Hepatocyte (in vitro differentiated cells): ENCODE results near the gene ORM1. TPM values are rescaled to one million over a fixed set of nuclear protein-coding genes. Genes with fewer than 3 reads are reported as not detected.

ENCODE experiments used
- DNase-seq: peaks from one replicate; pipeline ENCODE4 v3.0.0-alpha.2; 2016; ENCODE audit warnings: low spot score
- H2AFZ ChIP-seq: fragments of 200-600 bp; sonication (generic); 2 replicates; pipeline ENCODE4 v1.6.0; 2016; ENCODE audit warnings: antibody characterized with exemption, mild to moderate bottlenecking
- H3K27ac ChIP-seq: fragments of 200-600 bp; sonication (generic); 2 replicates; pipeline ENCODE4 v1.5.1; 2016; ENCODE audit warnings: mild to moderate bottlenecking
- H3K27me3 ChIP-seq: fragments of 200-600 bp; sonication (generic); 2 replicates; pipeline ENCODE4 v1.6.1; 2016
- H3K36me3 ChIP-seq: fragments of 200-600 bp; sonication (generic); replicated peaks from 2 replicates; pipeline ENCODE4 v1.5.1; 2016; ENCODE audit warnings: low read depth; ENCODE audit not compliant: insufficient read depth
- H3K4me1 ChIP-seq: fragments of 200-600 bp; sonication (generic); 2 replicates; pipeline ENCODE4 v1.5.1; 2016; ENCODE audit warnings: mild to moderate bottlenecking, moderate library complexity; ENCODE audit not compliant: insufficient read depth
- H3K4me2 ChIP-seq: fragments of 200-600 bp; sonication (generic); 2 replicates; pipeline ENCODE4 v1.6.0; 2016
- H3K4me3 ChIP-seq: fragments of 200-600 bp; sonication (generic); 2 replicates; pipeline ENCODE4 v1.5.1; 2016; ENCODE audit warnings: mild to moderate bottlenecking
- H3K79me2 ChIP-seq: fragments of 200-600 bp; sonication (generic); 2 replicates; pipeline ENCODE4 v1.6.0; 2017; ENCODE audit warnings: mild to moderate bottlenecking
- H3K9me2 ChIP-seq: fragments of 200-600 bp; sonication (generic); replicated peaks from 2 replicates; pipeline ENCODE4 v1.6.0; 2017; ENCODE audit warnings: mild to moderate bottlenecking; ENCODE audit not compliant: insufficient read depth
- H3K9me3 ChIP-seq: fragments of 200-600 bp; sonication (generic); 2 replicates; pipeline ENCODE4 v1.5.1; 2016; ENCODE audit warnings: low read depth, mild to moderate bottlenecking
- H4K20me1 ChIP-seq: fragments of 200-600 bp; sonication (generic); 2 replicates; pipeline ENCODE4 v1.6.0; 2016; ENCODE audit warnings: mild to moderate bottlenecking; ENCODE audit not compliant: insufficient read depth, poor library complexity, severe bottlenecking
- CTCF ChIP-seq: fragments of 200-600 bp; sonication (generic); IDR thresholded peaks from 2 replicates; pipeline ENCODE4 v1.5.1; 2016; ENCODE audit warnings: antibody characterized with exemption, mild to moderate bottlenecking; ENCODE audit not compliant: poor library complexity
- EZH2 ChIP-seq: fragments of 200-600 bp; sonication (generic); IDR thresholded peaks from 2 replicates; pipeline ENCODE4 v1.6.1; 2016; ENCODE audit warnings: antibody characterized with exemption, mild to moderate bottlenecking, borderline replicate concordance
- EZH2phosphoT487 ChIP-seq: fragments of 200-600 bp; sonication (generic); IDR thresholded peaks from one replicate; pipeline ENCODE4 v1.6.1; 2018; ENCODE audit warnings: antibody characterized with exemption, mild to moderate bottlenecking, low read depth, moderate library complexity; ENCODE audit not compliant: unreplicated experiment, severe bottlenecking
- WGBS: methylation state at CpG from one replicate; pipeline ENCODE4 v1.1.6; 2016; ENCODE audit warnings: low lambda C conversion rate; ENCODE audit errors: missing lambda C conversion rate; 5-methylcytosine and 5-hydroxymethylcytosine counted together
- polyA plus RNA-seq: library from polyadenylated mRNA; unstranded; fragments of >200 nt; fragmentation: Nextera tagmentation; extraction: Ambion mirVana; gene quantifications from 2 replicates; pipeline ENCODE4 v1.2.1, GENCODE V29; 2016
- total RNA-seq: library from RNA; depleted of rRNA; stranded (reverse); fragments of >200 nt; gene quantifications from 2 replicates; pipeline ENCODE4 v1.2.3, GENCODE V29; 2014

Gene ORM1
- total and polyA plus RNA-seq, 2 experiments from 2014 or later, result 472 to 976 TPM

- no peak overlapping the region for H3K4me3 ChIP-seq
- no peak for DNase-seq
- H3K79me2 ChIP-seq, result no peaks in the 10 kb centered on the region
- no peaks in the 10 kb centered on the region for H4K20me1 ChIP-seq
- peaks cover 25% of the 10 kb centered on the region for H3K4me1 ChIP-seq
- H3K27me3 ChIP-seq, result no peaks in the 10 kb centered on the region
- no peak overlapping the region for H2AFZ ChIP-seq
- 94% methylated on average over 11 of the region's 11 CpGs for whole genome bisulfite sequencing
- no peaks in the 10 kb centered on the region for H3K36me3 ChIP-seq
- TF ChIP-seq EZH2, result no peak
- no peak for TF ChIP-seq CTCF
- no peak for TF ChIP-seq EZH2phosphoT487
- H3K27ac ChIP-seq, result no peak overlapping the region
- H3K9me2 ChIP-seq, result no peaks in the 10 kb centered on the region
- H3K4me2 ChIP-seq, result no peak overlapping the region
- no peaks in the 10 kb centered on the region for H3K9me3 ChIP-seq
Measured at GRCh38 chr9:114284316-114285060, 38.4 kb upstream of the ORM1 start.

GRCh38 chr9:114285166-114285867 is 37.6 kb upstream of the ORM1 start:
- H3K9me2 ChIP-seq, result no peaks in the 10 kb centered on the region
- H3K9me3 ChIP-seq, result no peaks in the 10 kb centered on the region
- no peaks in the 10 kb centered on the region for H3K79me2 ChIP-seq
- peaks cover 25% of the 10 kb centered on the region for H3K4me1 ChIP-seq
- 59% methylated on average over 20 of the region's 20 CpGs for WGBS
- no peak overlapping the region for H3K4me3 ChIP-seq
- no peak overlapping the region for H2AFZ ChIP-seq
- H3K27me3 ChIP-seq, result no peaks in the 10 kb centered on the region
- peak overlapping the region; percentile 63 for H3K27ac ChIP-seq
- TF ChIP-seq EZH2phosphoT487 (no peak), EZH2 (no peak), CTCF (no peak)
- no peaks in the 10 kb centered on the region for H3K36me3 ChIP-seq
- DNase-seq, result peak; percentile 87
- H3K4me2 ChIP-seq, result no peak overlapping the region
- H4K20me1 ChIP-seq, result no peaks in the 10 kb centered on the region

- Histone ChIP-seq H3K27me3 (no peaks in the 10 kb centered on the region), H3K4me1 (peaks cover 22% of the 10 kb centered on the region), H3K4me3 (no peak overlapping the region), H3K9me2 (no peaks in the 10 kb centered on the region), H3K36me3 (no peaks in the 10 kb centered on the region), H2AFZ (no peak overlapping the region), H3K79me2 (no peaks in the 10 kb centered on the region), H3K9me3 (no peaks in the 10 kb centered on the region), H4K20me1 (no peaks in the 10 kb centered on the region), H3K27ac (no peak overlapping the region), H3K4me2 (no peak overlapping the region)
- 92% methylated on average over 10 of the region's 10 CpGs for WGBS
- DNase-seq, result no peak
- TF ChIP-seq EZH2phosphoT487 (no peak), CTCF (no peak), EZH2 (no peak)
Measured at GRCh38 chr9:114286146-114286679, 36.7 kb upstream of the ORM1 start.
